GM21576 (cell line): ENCODE data around the gene DEFB129.
"Not testable (repeated sequence)": the region's sequence is repeated elsewhere in the genome, so short reads cannot be mapped to it uniquely, and the experiment has no call there.

ENCODE experiments used
- ATAC-seq: cut with Tn5 transposase; IDR thresholded peaks from one replicate; pipeline ENCODE4 v1.9.1; 2021; ENCODE audit warnings: mild to moderate bottlenecking, moderate library complexity; ENCODE audit not compliant: unreplicated experiment

Gene DEFB129

DNA sequence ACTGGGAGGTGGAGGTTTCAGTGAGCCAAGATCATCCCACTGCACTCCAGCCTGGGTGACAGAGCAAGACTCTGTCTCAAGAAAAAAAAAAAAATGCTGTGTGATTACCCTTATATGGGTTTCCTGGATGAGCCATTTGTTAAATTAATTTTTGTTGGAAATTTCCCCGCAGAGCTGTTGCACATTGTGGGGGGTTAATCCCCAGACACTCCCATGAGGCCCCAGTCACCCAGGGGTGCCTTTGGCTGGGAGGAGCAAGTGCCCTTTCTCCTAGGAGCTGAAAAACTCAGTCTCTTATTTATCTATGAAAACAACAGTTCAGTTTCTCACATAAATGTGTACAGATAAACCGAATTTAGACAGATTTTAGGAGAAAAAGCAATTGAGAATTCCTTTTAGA is 25.7 kb downstream of the DEFB129 start:
- ATAC-seq = no peak

DNA sequence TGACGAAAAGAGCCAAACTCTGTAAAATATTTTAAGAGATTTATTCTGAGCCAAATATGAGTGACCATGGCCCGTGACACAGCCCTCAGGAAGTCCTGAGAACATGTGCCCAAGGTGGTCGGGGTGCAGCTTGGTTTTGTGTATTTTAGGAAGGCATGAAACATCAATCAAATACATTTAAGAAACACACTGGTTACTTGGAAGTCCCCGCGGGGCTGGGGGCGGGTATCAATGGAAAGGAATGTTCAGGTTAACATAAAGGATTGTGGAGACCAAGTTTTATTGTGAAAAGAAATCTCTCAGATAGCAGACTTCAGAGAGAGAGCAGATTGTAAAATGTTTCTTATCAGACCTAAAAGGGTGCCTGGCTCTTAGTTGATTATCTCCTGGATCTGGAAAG is 26.4 kb downstream of the DEFB129 start:
- not testable (repeated sequence) for ATAC-seq

DNA sequence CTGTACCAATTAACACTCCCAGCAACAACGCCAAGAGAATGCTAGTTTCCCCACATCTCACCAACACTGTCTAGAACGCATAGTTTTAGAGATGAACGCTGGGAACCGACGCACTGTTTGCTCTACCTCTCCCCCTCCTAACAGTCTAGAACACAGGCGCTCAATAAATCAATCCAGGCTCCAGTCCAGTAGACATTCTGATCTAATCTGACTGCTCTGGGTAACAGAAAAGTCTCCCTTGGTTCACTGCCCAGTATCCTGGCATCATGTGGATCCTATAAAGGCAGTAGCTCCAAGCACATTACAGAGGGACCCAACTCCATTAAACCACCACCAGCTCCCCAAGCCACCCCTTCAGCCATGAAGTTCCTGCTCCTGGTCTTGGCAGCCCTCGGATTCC is 30.4 kb downstream of the DEFB129 start, which contains the start of gene DEFB132:
Gene DEFB132 (plus strand): TSS at position 306 of the 400 bp plus-strand sequence. CDS start 55 bp downstream, at position 361.
- ATAC-seq = no peak

DNA sequence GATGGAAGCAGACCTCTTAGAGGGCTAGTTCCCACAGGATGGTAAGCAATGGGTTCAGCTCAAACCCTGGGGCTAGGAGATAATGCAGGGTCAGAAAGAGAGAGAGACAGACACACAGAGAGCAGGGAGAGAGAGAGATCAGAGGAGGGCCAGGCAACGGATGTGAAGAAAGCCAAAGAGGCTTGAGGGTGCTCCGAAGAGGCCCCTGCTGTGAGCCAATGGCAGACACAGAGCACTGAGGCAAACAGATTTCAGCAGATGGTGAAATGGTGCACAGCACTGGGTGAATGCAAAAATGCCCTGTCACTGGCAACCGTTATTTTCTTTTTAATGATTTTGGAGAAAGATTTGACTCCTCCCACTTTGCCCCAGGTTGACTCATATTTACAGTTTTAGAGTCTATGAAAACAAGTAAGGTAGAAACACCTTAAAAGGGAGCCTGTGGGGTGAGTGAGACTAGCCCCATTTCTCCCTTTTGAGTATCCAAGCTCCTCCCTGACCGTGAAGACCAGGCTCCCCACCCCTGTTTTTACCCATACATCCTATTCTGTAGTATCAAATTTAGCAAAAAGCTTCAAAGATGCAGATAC is 31.3 kb downstream of the DEFB129 start:
- no peak for ATAC-seq

DNA sequence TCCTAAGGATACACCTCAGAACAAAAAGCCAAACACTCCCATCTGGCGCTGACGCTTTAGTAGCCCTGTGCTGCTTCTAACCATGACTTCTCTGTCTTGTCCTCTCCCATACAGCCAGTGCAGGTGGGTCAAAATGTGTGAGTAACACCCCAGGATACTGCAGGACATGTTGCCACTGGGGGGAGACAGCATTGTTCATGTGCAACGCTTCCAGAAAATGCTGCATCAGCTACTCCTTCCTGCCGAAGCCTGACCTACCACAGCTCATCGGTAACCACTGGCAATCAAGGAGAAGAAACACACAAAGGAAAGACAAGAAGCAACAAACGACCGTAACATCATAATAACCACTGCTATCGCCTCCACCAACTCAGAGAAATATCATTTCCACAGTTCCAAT is 31.9 kb downstream of the DEFB129 start:
- no peak for ATAC-seq

DNA sequence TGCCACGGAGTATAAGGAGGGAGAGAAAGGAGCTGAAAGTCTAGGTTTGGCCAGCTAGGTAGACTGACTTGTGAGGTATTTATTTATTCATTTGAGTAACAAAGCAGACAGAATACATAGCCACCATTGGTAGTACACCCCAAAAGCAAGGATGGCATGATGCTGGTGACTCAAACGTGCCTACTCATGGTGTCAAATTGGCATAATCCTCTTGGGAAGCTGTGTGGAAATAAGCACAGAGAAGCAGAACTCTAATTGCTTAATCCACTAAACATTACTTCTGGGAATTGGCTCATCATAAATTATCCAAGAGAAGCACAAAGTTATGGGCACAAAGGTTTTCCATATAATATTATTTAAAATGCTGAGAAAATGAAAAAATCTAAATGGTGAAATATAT is 32.9 kb downstream of the DEFB129 start:
- no peak for ATAC-seq

DNA sequence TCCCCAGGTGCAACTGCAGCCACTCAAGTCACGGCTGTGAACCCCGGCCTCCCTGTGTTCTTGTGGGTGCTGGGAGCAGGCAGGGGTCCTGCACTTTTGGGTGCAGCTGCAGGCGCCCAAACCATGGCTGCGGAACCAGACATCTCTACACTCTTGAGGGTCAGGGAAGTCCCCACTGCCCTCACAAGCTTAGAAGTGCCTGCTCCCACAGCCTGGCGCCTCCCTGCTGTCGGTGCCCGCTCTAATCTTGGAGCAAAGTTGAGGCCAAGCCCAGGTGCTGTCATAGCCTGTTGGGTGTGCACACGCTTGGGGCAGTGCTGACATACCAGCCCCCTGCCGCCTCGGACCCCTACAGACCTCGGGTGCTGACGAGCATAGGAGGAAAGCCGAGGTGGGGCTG is 36.6 kb downstream of the DEFB129 start:
- no peak for ATAC-seq

DNA sequence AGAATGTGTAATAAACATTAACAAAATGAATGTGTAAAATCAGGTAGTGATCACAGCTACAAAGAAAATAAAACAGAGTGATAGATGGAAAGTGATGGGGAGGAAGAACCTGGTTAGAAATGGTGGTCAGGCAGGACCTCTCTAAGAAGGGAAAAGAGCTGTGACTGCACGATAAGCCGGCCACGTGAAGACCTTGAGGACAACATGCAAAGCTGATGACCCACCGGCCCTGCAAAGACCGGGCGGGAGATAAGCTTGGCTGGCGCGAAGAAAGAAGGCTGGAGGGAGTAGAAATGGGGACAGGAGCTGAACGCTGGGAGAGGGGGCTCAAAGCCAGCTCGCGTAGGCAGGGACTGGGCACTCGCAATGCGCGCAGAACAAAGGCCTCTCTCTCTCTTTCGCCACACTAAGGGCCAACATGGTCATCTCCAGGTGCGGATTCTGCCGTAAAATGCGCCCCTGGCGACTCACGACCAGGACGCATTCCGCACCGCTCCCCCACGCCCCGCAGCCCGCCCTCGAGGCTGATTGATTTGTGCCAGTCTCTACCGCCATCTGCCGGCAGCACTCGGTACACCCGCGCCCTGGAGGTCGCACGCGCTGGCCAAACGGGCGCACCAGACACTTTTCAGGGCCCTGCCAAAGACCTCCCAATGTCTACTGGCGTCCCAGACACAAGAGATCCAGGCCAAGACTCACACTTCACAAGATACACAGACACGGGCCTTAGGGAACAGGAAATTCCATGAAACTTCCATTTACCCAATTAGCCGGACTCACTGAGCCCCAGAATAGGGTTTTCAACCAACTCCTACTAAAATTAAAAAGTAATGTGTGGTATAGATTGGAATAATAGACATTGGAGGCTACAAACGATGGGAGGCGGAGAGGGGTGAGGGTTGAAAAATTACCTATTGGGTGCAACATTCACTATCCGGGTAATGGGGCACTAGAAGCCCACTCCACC is 39.8 kb downstream of the DEFB129 start:
- ATAC-seq = peak; percentile 89

DNA sequence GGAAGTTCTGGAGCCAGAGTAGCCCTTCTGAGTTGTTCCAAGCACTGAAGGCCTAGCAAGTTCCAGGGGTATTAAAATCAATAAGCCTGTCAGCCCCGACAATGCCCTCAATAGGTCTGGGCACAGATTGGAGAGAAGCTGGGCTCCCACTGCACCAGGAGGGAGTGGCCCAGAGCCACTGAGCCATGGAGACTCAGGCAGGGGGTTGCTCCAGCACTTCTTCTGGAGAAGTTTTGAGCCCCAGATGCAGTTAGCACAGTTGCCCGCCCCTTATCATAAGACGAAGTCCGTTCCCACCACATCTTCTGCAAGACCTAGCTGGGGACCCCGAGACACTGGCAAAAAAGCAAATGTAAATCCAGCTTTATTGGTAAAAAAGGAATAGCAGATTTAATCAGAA is 43.5 kb downstream of the DEFB129 start:
- no peak for ATAC-seq

DNA sequence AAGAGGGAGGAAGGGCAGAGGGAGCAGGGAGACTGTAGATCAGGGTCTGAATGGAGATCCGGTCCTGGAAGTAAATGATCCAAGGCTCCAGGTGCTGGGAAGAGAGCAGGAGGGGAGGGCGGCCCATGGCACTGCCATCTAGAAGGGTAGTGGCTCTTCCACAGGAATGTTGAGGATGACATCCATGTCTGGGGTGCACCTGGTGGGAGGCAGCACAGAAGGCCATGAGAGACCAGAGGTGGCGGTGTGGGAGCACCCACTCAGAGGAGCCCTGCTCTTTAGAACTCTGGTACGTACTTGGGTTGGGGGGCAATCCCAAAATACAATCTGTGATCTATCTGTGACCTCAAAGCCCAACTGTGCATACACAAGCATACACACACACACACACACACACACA is 44.0 kb downstream of the DEFB129 start:
- no peak for ATAC-seq

DNA sequence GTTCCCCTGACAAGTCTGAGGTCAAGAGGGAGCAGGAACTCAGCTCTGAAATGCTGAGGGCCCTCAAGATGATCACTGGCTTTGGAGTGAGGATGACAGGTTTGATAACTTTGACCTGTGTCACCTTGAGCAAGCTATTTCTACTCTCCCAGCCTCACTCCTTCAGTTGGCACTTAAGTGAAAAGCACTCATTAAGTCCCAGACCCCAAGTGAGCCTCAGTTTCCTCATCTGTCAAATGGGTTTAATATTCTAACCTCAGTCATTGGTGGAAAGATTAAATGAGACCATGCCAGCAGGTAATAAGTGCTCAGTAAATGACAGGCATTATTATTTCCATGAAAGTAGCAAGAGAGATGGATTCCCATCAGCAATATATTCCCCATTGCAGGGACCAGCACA is 44.5 kb downstream of the DEFB129 start:
- ATAC-seq = no peak

DNA sequence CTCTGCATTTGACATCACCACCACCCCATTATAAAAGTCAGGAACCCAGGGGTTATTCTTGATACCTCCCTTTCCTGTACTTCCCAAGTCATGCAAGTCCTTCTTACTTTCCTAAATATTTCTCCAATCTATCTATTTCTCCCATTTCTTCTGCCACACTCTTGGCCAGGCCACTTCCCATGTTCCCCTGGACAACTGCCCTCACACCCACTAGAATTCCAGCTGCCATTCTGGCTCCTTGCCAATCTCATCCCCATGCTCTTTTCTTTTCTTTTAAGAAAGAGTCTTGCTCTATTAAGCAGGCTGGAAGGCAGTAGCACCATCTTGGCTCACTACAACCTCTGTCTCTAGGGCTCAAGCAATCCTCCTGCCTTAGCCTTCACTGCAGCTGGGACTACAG is 45.7 kb downstream of the DEFB129 start:
- no peak for ATAC-seq

DNA sequence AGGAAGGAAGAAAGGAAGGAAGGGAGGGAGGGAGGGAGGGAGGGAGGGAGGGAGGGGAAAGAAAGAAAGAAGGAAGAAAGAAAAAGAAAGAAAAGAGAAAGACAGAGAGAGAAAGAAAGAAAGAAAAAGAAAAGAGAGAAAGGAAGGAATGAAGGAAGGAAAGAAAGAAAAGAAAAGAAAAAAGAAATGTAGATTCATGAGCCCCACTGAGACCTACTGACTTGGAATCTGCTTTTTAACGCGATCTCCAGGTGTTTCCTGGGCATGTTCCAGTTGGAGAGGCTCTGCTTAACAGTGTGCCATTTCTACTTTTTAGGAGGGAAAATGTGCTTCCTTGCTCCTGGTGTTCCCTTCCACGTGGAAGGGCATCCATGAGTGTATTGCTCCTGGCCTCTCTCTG is 46.8 kb downstream of the DEFB129 start:
- ATAC-seq = no peak

DNA sequence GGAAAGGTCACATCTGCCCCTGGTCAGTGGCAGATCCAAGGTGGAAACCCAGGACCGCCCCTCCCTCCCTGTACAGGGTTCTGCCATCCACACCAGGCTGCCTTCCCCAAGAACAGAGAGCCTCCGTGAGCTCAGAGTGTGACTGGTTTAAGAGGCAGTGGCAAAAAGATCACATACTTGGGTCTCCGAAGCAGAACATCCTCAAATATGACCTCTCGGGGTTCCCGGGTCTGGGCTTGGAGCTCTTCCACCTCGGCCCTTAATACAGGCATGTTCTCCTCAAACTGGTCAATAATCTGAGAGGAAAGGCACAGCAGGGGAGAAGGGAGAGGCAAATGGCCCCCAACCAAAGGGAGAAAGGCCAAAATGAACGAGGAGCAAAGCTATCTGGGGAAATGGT is 48.7 kb downstream of the DEFB129 start:
- no peak for ATAC-seq

DNA sequence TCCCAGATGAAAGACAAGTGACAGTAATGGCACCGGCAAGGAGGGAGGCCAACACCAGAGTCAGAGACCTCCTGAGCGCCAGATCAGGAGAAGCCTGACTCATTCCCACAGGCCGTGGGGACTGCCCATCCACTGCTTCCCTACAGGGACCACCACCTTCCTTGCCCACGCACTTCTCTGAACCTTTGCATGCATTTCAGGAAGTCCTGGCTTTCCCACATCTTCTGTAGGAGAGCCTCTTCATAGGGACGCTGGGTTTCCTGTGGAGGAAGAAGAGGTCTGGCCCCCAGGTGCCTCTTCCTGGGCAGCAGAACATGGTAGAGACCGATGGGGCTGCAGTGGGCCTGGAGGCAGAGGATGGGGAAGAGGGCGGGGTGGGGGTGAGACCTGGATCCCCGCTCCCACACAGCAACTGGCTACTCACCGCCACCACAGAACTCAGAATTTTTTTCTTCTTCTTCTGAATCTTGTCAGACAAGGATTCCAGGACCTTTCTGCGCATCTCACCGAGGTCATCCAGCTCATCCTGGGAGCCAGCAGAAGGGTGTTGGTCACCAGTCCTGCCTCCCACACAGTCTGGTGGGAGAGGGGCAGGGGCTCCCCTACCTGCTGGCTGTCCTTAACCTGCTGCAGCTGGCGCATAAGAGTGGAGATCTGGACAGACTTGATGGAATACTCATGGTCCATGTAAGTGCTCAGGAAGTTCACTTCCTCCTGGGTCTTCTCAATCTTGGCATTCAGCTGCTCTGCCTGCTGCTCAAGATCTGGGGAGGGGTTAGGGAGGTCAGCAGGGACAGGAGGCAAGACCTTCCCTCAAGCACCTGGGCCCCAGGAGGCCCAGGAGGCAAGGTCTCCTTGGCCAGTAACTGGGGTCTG is 49.8 kb downstream of the DEFB129 start:
- no peak for ATAC-seq

DNA sequence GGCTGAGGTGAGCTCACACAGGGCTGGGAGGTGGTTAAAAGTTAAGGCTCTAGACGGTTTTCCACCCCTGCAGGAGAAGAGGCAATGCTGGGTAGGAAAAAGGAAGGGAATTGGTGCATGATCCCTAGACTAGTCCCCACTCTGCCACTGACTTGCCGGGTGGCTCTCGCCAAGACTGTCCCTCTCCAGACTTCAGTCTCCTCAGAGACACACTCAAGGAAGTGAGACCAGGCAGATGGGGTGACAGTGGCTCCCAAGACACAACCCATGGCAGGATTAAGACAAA is 50.4 kb downstream of the DEFB129 start:
- ATAC-seq = no peak

DNA sequence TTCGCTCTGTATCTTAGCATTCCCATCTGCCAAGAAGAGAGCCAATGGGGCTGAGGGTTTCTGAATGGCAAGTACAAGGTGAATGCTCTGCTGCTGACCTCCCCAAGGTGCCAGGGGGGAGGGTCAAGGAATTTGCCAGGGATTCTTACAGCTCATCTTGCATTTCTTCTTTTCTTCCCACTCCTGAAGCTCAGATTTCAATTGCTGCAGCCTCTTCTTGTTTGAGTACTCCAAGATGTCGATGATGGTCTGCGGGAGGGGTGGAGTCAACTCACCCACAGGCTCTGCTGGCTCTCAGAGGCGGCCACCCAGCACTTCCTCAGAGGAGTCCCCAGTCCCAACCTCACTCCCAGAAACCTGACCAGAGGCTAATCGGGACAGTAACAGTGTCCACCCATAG is 51.1 kb downstream of the DEFB129 start:
- no peak for ATAC-seq

DNA sequence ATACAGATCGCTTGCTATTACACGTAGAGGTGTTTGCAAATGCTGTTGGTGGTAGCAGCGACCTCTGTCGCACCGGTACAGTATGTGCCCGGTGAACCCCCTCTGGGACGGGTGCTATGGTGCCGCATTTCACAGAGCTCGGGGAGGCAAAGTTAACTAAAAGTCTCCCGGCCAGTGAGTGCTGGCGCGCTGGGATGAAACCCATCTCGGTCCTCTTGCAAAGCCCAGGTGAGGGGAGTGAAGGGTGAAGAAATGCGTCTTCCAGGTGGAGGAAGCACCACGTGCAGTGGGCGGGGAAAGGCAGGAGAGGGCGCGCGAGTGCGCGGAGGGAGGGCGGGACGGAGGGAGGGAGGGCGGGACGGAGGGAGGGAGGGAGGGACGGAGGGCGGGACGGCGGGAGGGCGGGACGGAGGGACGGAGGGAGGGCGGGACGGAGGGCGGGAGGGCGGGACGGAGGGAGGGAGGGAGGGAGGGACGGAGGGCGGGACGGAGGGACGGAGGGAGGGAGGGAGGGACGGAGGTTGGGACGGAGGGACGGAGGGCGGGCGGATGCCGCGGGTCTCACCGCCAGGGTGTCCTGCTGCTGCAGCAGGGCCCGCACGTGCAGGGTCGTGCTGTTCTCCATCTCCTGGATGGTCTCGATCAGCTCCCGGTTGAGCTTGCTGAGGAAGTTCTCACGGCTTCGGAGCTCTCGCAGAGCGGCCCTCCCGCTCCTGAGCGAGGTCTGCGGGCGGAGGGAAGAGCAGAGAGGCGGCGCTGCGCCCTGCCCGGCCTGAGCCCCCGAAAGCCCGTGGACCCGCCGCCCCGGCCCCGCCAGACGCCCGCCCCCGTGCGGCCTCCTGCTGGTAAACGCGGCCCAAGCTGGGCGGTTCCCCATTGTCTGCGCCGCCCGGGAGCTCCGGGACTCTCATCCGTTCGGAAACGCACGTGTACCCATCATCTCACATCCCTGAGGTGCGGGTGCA is 51.8 kb downstream of the DEFB129 start:
- ATAC-seq = no peak
